Hepatocyte (in vitro differentiated cells): Measurements from ENCODE around the gene EDA. TPM values are rescaled to one million over a fixed set of nuclear protein-coding genes. Genes with fewer than 3 reads are reported as not detected.

Experiments
- DNase-seq: peaks from one replicate; pipeline ENCODE4 v3.0.0-alpha.2; 2016; ENCODE audit warnings: low spot score
- H2AFZ ChIP-seq: fragments of 200-600 bp; sonication (generic); 2 replicates; pipeline ENCODE4 v1.6.0; 2016; ENCODE audit warnings: antibody characterized with exemption, mild to moderate bottlenecking
- H3K27ac ChIP-seq: fragments of 200-600 bp; sonication (generic); 2 replicates; pipeline ENCODE4 v1.5.1; 2016; ENCODE audit warnings: mild to moderate bottlenecking
- H3K27me3 ChIP-seq: fragments of 200-600 bp; sonication (generic); 2 replicates; pipeline ENCODE4 v1.6.1; 2016
- H3K36me3 ChIP-seq: fragments of 200-600 bp; sonication (generic); replicated peaks from 2 replicates; pipeline ENCODE4 v1.5.1; 2016; ENCODE audit warnings: low read depth; ENCODE audit not compliant: insufficient read depth
- H3K4me1 ChIP-seq: fragments of 200-600 bp; sonication (generic); 2 replicates; pipeline ENCODE4 v1.5.1; 2016; ENCODE audit warnings: mild to moderate bottlenecking, moderate library complexity; ENCODE audit not compliant: insufficient read depth
- H3K4me2 ChIP-seq: fragments of 200-600 bp; sonication (generic); 2 replicates; pipeline ENCODE4 v1.6.0; 2016
- H3K4me3 ChIP-seq: fragments of 200-600 bp; sonication (generic); 2 replicates; pipeline ENCODE4 v1.5.1; 2016; ENCODE audit warnings: mild to moderate bottlenecking
- H3K79me2 ChIP-seq: fragments of 200-600 bp; sonication (generic); 2 replicates; pipeline ENCODE4 v1.6.0; 2017; ENCODE audit warnings: mild to moderate bottlenecking
- H3K9me2 ChIP-seq: fragments of 200-600 bp; sonication (generic); replicated peaks from 2 replicates; pipeline ENCODE4 v1.6.0; 2017; ENCODE audit warnings: mild to moderate bottlenecking; ENCODE audit not compliant: insufficient read depth
- H3K9me3 ChIP-seq: fragments of 200-600 bp; sonication (generic); 2 replicates; pipeline ENCODE4 v1.5.1; 2016; ENCODE audit warnings: low read depth, mild to moderate bottlenecking
- H4K20me1 ChIP-seq: fragments of 200-600 bp; sonication (generic); 2 replicates; pipeline ENCODE4 v1.6.0; 2016; ENCODE audit warnings: mild to moderate bottlenecking; ENCODE audit not compliant: insufficient read depth, poor library complexity, severe bottlenecking
- EZH2 ChIP-seq: fragments of 200-600 bp; sonication (generic); IDR thresholded peaks from 2 replicates; pipeline ENCODE4 v1.6.1; 2016; ENCODE audit warnings: antibody characterized with exemption, mild to moderate bottlenecking, borderline replicate concordance
- EZH2phosphoT487 ChIP-seq: fragments of 200-600 bp; sonication (generic); IDR thresholded peaks from one replicate; pipeline ENCODE4 v1.6.1; 2018; ENCODE audit warnings: antibody characterized with exemption, mild to moderate bottlenecking, low read depth, moderate library complexity; ENCODE audit not compliant: unreplicated experiment, severe bottlenecking
- WGBS: methylation state at CpG from one replicate; pipeline ENCODE4 v1.1.6; 2016; ENCODE audit warnings: low lambda C conversion rate; ENCODE audit errors: missing lambda C conversion rate; 5-methylcytosine and 5-hydroxymethylcytosine counted together
- polyA plus RNA-seq: library from polyadenylated mRNA; unstranded; fragments of >200 nt; fragmentation: Nextera tagmentation; extraction: Ambion mirVana; gene quantifications from 2 replicates; pipeline ENCODE4 v1.2.1, GENCODE V29; 2016
- total RNA-seq: library from RNA; depleted of rRNA; stranded (reverse); fragments of >200 nt; gene quantifications from 2 replicates; pipeline ENCODE4 v1.2.3, GENCODE V29; 2014
- TF ChIP-seq, protein P1 (sequence below): fragments of 200-600 bp; sonication (generic); IDR thresholded peaks from 2 replicates; pipeline ENCODE4 v1.5.1; 2016; ENCODE audit warnings: antibody characterized with exemption, mild to moderate bottlenecking; ENCODE audit not compliant: poor library complexity

Gene EDA
- total and polyA plus RNA-seq, 2 experiments from 2014 or later, result 4.7 to 19.1 TPM

GRCh38 chrX:70009970-70010369 lies 394.1 kb downstream of the EDA start:
- H3K9me2 ChIP-seq, result no peaks in the 10 kb centered on the region
- 64% methylated on average over 2 of the region's 2 CpGs for WGBS
- no peaks in the 10 kb centered on the region for H3K79me2 ChIP-seq
- no peak overlapping the region for H3K4me2 ChIP-seq
- no peak overlapping the region for H3K4me3 ChIP-seq
- no peak for DNase-seq
- no peak overlapping the region for H2AFZ ChIP-seq
- H3K9me3 ChIP-seq, result no peaks in the 10 kb centered on the region
- H3K27me3 ChIP-seq, result no peaks in the 10 kb centered on the region
- H4K20me1 ChIP-seq, result no peaks in the 10 kb centered on the region
- no peak overlapping the region for H3K27ac ChIP-seq
- TF ChIP-seq, protein P1, sequence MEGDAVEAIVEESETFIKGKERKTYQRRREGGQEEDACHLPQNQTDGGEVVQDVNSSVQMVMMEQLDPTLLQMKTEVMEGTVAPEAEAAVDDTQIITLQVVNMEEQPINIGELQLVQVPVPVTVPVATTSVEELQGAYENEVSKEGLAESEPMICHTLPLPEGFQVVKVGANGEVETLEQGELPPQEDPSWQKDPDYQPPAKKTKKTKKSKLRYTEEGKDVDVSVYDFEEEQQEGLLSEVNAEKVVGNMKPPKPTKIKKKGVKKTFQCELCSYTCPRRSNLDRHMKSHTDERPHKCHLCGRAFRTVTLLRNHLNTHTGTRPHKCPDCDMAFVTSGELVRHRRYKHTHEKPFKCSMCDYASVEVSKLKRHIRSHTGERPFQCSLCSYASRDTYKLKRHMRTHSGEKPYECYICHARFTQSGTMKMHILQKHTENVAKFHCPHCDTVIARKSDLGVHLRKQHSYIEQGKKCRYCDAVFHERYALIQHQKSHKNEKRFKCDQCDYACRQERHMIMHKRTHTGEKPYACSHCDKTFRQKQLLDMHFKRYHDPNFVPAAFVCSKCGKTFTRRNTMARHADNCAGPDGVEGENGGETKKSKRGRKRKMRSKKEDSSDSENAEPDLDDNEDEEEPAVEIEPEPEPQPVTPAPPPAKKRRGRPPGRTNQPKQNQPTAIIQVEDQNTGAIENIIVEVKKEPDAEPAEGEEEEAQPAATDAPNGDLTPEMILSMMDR, result no peak
- H3K36me3 ChIP-seq, result no peaks in the 10 kb centered on the region
- H3K4me1 ChIP-seq, result no peaks in the 10 kb centered on the region

GRCh38 chrX:70012756-70013155 lies 396.8 kb downstream of the EDA start:
- 52% methylated on average over 4 of the region's 4 CpGs for WGBS
- no peak overlapping the region for H3K27ac ChIP-seq
- no peaks in the 10 kb centered on the region for H3K36me3 ChIP-seq
- H2AFZ ChIP-seq, result no peak overlapping the region
- DNase-seq, result no peak
- no peak for TF ChIP-seq EZH2
- TF ChIP-seq, protein P1, result no peak
- TF ChIP-seq EZH2phosphoT487, result no peak
- no peaks in the 10 kb centered on the region for H4K20me1 ChIP-seq
- no peaks in the 10 kb centered on the region for H3K9me3 ChIP-seq
- H3K79me2 ChIP-seq, result no peaks in the 10 kb centered on the region
- no peaks in the 10 kb centered on the region for H3K4me1 ChIP-seq
- no peaks in the 10 kb centered on the region for H3K27me3 ChIP-seq
- H3K4me2 ChIP-seq, result no peak overlapping the region
- H3K9me2 ChIP-seq, result no peaks in the 10 kb centered on the region
- H3K4me3 ChIP-seq, result no peak overlapping the region

- no peak overlapping the region for H2AFZ ChIP-seq
- no peak for DNase-seq
- no peak overlapping the region for H3K4me2 ChIP-seq
- 54% methylated on average over 5 of the region's 5 CpGs for WGBS
- no peaks in the 10 kb centered on the region for H3K79me2 ChIP-seq
- H3K27me3 ChIP-seq, result no peaks in the 10 kb centered on the region
- no peaks in the 10 kb centered on the region for H3K4me1 ChIP-seq
- H3K9me3 ChIP-seq, result no peaks in the 10 kb centered on the region
- H3K36me3 ChIP-seq, result no peaks in the 10 kb centered on the region
- H4K20me1 ChIP-seq, result no peaks in the 10 kb centered on the region
- TF ChIP-seq, protein P1, result no peak
- TF ChIP-seq EZH2phosphoT487, result no peak
- H3K9me2 ChIP-seq, result no peaks in the 10 kb centered on the region
- no peak overlapping the region for H3K4me3 ChIP-seq
- no peak overlapping the region for H3K27ac ChIP-seq
These were observed 397.8 kb downstream of the EDA start for GRCh38 chrX:70013466-70014381.
